DMS53 treated with DMSO at 0.1 percent for 48 hours (cell line): ENCODE results near the gene DCPS.
"Not testable (repeated sequence)": the region's sequence is repeated elsewhere in the genome, so short reads cannot be mapped to it uniquely, and the experiment has no call there.

Experiments used
- DNase-seq: peaks from one replicate; lab custom pipeline; 2025; ENCODE audit not compliant: unreplicated experiment; lab: John Stamatoyannopoulos, UW

The DCPS gene

DNA sequence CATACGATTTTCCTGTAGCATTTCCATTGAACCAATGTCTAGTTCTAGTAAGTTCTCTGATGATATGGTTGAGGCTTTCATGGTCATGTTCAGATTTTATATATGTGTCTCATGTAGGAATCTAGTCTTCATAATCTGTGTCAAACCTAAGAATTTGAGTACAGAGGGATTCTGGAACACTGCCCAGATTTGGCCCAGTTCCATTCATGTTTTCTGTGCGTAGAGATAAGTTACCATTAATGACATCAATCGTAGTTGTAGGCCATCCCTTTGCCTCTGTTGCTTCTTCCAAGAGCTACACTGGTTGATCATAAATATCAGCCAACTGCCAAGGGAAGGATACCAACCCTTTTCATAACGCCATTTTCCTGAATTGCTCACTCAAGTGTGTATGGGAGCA is 74.9 kb downstream of the DCPS start:
- no peak for DNase-seq

- DNase-seq: no peak
Measured at GRCh38 chr11:126380909-126381308, 77.0 kb downstream of the DCPS start.

DNA sequence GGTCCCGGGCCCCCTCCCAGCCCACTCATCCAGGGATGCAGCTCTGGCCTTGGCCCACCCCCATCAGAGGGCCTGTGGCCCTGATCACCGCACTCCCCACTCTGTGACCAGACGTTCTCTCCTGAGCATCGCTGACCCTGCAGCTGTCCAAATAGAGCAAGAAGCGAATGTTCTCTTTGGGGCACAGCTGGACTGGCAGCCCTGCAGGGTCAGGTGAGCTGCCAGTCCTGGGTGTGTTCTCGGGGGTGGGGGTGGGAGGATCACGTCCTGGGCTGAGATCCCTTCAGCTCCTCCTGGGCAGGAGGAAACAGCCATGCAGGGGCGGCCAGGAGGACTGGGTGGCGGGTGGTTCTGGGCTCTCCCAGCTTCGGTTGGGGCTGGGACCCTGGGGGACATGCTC is 78.1 kb downstream of the DCPS start:
- DNase-seq: not testable (repeated sequence)

GRCh38 chr11:126382641-126383040 is 78.8 kb downstream of the DCPS start:
- DNase-seq: not testable (repeated sequence)

GRCh38 chr11:126383339-126384335 is 79.8 kb downstream of the DCPS start:
- no peak for DNase-seq

DNA sequence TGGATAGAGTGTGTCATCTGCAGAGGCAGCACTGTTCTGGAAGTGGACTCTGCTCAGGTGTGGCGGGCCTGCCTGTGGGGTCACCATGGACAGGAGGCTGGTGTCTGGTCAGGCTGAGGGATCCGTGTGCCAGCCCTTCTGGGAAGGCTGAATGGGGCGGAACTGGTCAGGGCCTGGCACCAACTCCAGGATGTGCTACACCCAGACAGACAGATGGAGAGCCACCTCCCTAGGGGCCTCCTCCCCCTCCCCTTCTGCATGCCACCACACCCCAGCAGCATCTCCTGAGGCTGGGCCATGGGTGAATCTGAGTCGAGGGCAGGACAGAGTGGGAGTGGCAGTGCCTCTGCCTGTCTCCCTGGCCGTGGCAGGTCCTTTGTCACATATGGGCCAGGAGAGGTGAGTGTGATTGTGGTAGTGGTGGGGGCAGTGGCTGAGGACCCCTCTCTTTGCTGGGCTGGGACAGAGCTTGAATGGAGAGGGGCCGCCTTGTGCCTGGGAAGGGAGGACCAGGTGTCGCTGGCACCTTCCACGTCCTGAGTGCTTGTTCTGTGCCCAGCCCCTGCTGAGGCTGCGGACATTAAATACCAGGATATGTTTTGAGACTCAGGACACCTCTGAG is 80.7 kb downstream of the DCPS start:
- DNase-seq: no peak

DNA sequence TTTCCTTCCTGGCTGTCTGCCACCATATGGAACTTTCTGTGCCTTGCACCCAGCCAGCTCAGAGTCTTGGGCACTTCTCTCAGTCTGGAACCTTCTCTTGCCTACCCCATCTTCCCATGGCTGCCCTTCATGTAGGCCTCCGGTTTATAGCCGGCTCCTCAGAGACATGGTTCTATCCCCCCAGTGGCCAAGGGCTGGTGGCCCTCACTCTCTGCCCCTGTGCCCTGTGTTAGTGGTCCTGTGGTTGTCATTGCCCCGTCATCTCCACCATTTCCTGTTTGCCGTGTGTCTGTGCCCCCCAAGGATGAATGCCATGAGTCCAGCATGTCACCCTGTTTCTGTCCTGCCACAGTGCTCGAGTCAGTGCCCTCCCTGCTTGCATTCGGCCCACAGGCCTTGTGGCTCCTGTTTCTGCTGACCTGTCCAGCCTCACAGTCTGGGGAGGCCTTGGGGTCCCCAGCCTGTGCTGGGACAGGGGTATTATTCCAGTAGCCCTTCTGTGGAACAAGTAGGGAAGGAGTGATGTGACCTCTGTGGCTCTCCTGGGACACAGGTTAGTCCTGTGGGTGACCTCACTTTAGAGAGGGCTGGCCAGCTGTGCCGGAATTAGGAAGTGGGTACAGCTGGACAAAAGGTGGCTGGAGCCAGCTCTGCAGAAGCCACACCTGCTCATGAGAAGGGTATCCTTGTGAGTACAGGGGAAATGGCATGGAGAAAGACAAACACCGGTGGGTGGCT is 82.3 kb downstream of the DCPS start:
- no peak for DNase-seq

- DNase-seq: not testable (repeated sequence)
Measured at GRCh38 chr11:126386729-126387071, 82.8 kb downstream of the DCPS start.

DNA sequence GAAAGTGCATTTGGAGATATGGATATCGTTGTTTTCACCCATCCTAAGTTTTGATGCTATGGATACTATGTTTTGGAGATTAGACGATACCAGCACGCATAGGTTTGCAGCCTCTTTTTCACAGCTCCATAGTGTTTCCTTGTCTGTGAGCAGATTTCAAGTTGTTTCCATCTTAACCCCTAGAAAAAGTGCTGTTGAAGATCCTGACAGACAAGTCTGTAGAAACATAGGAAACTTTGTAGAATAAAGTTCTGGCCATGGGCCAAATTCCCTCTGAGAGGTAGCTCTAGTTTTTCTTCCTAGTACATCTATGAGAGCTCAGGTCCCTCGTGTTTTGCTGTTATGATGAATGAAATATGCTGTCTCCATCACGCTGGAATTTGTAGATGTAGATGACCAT is 84.0 kb downstream of the DCPS start:
- no peak for DNase-seq

- no peak for DNase-seq
Measured at GRCh38 chr11:126390272-126390867, 86.5 kb downstream of the DCPS start.

- DNase-seq: no peak
Measured at GRCh38 chr11:126391286-126391954, 87.6 kb downstream of the DCPS start.

GRCh38 chr11:126391970-126392632 is 88.2 kb downstream of the DCPS start:
- no peak for DNase-seq

- no peak for DNase-seq
Measured at GRCh38 chr11:126392633-126393013, 88.8 kb downstream of the DCPS start.

DNA sequence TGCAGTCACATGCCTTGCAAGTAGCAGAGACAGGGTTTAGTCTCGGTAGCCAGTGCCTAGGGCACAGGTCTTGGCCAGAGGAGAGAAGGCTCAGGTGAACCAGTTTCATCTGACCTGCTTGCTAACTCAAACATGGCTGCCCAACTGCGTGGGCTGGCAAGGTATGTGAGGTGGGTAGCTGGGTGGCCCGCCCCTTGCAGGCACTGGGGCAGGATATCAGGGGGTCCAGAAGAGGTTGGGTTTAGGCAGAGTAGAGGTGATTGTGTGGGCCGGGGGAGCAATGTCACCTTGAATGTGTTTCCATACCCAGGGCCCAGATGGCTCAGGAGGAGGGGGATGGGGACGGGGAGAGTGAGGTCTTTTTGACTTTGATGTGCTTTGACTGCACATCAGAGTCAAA is 89.3 kb downstream of the DCPS start:
- no peak for DNase-seq

DNA sequence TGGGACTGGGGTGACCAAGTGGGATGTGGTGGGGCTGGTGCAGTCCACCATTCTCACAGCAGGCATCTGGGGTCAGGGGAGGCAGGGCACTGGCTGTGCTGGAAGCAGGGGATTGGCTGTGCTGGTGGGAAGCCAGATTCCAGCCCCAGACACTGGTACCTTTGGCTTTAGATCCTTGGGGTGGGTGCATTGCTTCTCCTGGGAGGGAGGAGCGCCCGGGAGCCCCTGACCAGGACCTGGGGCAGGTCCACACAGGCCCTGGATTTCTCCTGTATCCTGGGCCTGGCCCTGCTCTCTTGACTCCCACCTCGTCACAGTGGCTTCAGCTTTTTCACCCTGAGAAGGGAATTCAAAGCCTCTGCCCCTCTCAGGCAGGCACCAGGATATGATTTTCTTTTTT is 90.2 kb downstream of the DCPS start:
- no peak for DNase-seq

- not testable (repeated sequence) for DNase-seq
Measured at GRCh38 chr11:126394634-126395072, 90.8 kb downstream of the DCPS start.
